Glutamatergic neuron (in vitro differentiated cells): Measurements from ENCODE around the gene VAC14. TPM values are rescaled to one million over a fixed set of nuclear protein-coding genes. Genes with fewer than 3 reads are reported as not detected.

Experiments used
- DNase-seq: peaks from one replicate; pipeline ENCODE4 v3.0.0; 2022
- H3K27ac Mint-ChIP-seq: one replicate; pipeline ENCODE4 v1.8.0; 2020; ENCODE audit warnings: mild to moderate bottlenecking, mixed read lengths, inconsistent platforms; ENCODE audit not compliant: unreplicated experiment
- H3K27me3 Mint-ChIP-seq: one replicate; pipeline ENCODE4 v1.8.0; 2020; ENCODE audit warnings: mild to moderate bottlenecking, moderate library complexity, mixed read lengths, inconsistent platforms; ENCODE audit not compliant: unreplicated experiment
- H3K36me3 Mint-ChIP-seq: one replicate; pipeline ENCODE4 v1.8.0; 2020; ENCODE audit warnings: mild to moderate bottlenecking, mixed read lengths, inconsistent platforms; ENCODE audit not compliant: unreplicated experiment
- H3K4me1 Mint-ChIP-seq: one replicate; pipeline ENCODE4 v1.8.0; 2020; ENCODE audit warnings: mild to moderate bottlenecking, low read depth, mixed read lengths, inconsistent platforms; ENCODE audit not compliant: unreplicated experiment
- H3K4me3 Mint-ChIP-seq: one replicate; pipeline ENCODE4 v1.8.0; 2020; ENCODE audit warnings: mild to moderate bottlenecking, mixed read lengths, inconsistent platforms; ENCODE audit not compliant: unreplicated experiment
- H3K9me3 Mint-ChIP-seq: one replicate; pipeline ENCODE4 v1.8.0; 2020; ENCODE audit warnings: mild to moderate bottlenecking, moderate library complexity, mixed read lengths, inconsistent platforms; ENCODE audit not compliant: unreplicated experiment
- CTCF ChIP-seq: fragments of 200-600 bp; sonication (generic); IDR thresholded peaks from one replicate; pipeline ENCODE4 v1.5.0; 2021; ENCODE audit not compliant: partially characterized antibody, unreplicated experiment
- total RNA-seq: library from RNA; stranded (reverse); fragmentation: NEBNext Ultra II Directional; extraction: Animal tissue kit (Norgen Biotek cat#: 25700); gene quantifications from one replicate; pipeline ENCODE4 v1.2.1, GENCODE V29; 2021; ENCODE audit not compliant: unreplicated experiment

Gene VAC14
- total RNA-seq, 1 donor from 2014 or later = 50.2 TPM

- no peak for DNase-seq
- H3K4me3 Mint-ChIP-seq = no peak overlapping the region
- no peaks in the 10 kb centered on the region for H3K9me3 Mint-ChIP-seq
- H3K27ac Mint-ChIP-seq = no peak overlapping the region
- H3K36me3 Mint-ChIP-seq = no peaks in the 10 kb centered on the region
- no peak for TF ChIP-seq CTCF
- H3K27me3 Mint-ChIP-seq = peaks cover 6% of the 10 kb centered on the region
- no peaks in the 10 kb centered on the region for H3K4me1 Mint-ChIP-seq
Measured at GRCh38 chr16:70805787-70806186, 4.8 kb upstream of the VAC14 start.

GRCh38 chr16:70805380-70805779 lies 4.4 kb upstream of the VAC14 start:
- no peaks in the 10 kb centered on the region for H3K4me1 Mint-ChIP-seq
- H3K36me3 Mint-ChIP-seq = no peaks in the 10 kb centered on the region
- DNase-seq = no peak
- H3K27ac Mint-ChIP-seq = no peak overlapping the region
- H3K4me3 Mint-ChIP-seq = no peak overlapping the region
- peaks cover 1% of the 10 kb centered on the region for H3K9me3 Mint-ChIP-seq
- TF ChIP-seq CTCF = no peak
- H3K27me3 Mint-ChIP-seq = peaks cover 6% of the 10 kb centered on the region

GRCh38 chr16:70804734-70805169 lies 3.8 kb upstream of the VAC14 start:
- H3K4me1 Mint-ChIP-seq = peaks cover 3% of the 10 kb centered on the region
- no peak overlapping the region for H3K4me3 Mint-ChIP-seq
- peaks cover 6% of the 10 kb centered on the region for H3K27me3 Mint-ChIP-seq
- H3K27ac Mint-ChIP-seq = no peak overlapping the region
- TF ChIP-seq CTCF = no peak
- H3K9me3 Mint-ChIP-seq = peaks cover 1% of the 10 kb centered on the region
- DNase-seq = no peak
- H3K36me3 Mint-ChIP-seq = no peaks in the 10 kb centered on the region

GRCh38 chr16:70804153-70804733 lies 3.3 kb upstream of the VAC14 start:
- Mint-ChIP-seq H3K4me3 (no peak overlapping the region), H3K27me3 (peaks cover 6% of the 10 kb centered on the region), H3K9me3 (peaks cover 1% of the 10 kb centered on the region), H3K36me3 (no peaks in the 10 kb centered on the region), H3K4me1 (peaks cover 3% of the 10 kb centered on the region), H3K27ac (no peak overlapping the region)
- DNase-seq = no peak
- no peak for TF ChIP-seq CTCF

GRCh38 chr16:70803319-70803718 lies 2.4 kb upstream of the VAC14 start:
- peaks cover 6% of the 10 kb centered on the region for H3K27me3 Mint-ChIP-seq

More at GRCh38 chr16:70803319-70803718, 2.4 kb upstream of the VAC14 start:
- no peaks in the 10 kb centered on the region for H3K36me3 Mint-ChIP-seq
- DNase-seq = no peak
- H3K9me3 Mint-ChIP-seq = peaks cover 1% of the 10 kb centered on the region
- TF ChIP-seq CTCF = no peak
- H3K27ac Mint-ChIP-seq = no peak overlapping the region
- no peak overlapping the region for H3K4me3 Mint-ChIP-seq
- peaks cover 3% of the 10 kb centered on the region for H3K4me1 Mint-ChIP-seq
